GM21423 (cell line): ENCODE data around the gene LRRC8A.
"Not testable (repeated sequence)": the region's sequence is repeated elsewhere in the genome, so short reads cannot be mapped to it uniquely, and the experiment has no call there.

ENCODE experiments used
- ATAC-seq: cut with Tn5 transposase; IDR thresholded peaks from one replicate; pipeline ENCODE4 v1.9.1; 2021; ENCODE audit warnings: mild to moderate bottlenecking, moderate library complexity; ENCODE audit not compliant: unreplicated experiment

Gene LRRC8A

DNA sequence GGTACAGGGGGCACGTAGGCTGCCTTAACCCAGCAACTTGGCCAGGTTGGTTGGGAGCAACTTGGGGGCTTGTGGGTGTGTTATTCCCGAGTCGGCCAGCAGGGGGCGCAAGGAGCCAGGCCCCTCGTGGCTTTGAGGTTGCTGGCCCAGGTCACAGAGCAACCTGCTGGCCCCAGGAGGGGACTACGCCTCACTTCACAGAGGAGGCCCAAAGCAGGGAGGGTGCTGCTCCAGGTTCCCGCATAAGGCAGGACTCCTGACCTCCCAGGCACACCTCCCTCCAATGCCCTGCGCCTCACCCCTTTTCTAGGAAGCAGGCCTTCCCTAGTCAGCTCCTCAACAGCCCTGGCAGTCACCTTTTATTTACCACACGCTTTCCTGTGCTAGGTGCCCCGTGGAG, 18.3 kb upstream of the LRRC8A start:
- peak; percentile 58 for ATAC-seq

DNA sequence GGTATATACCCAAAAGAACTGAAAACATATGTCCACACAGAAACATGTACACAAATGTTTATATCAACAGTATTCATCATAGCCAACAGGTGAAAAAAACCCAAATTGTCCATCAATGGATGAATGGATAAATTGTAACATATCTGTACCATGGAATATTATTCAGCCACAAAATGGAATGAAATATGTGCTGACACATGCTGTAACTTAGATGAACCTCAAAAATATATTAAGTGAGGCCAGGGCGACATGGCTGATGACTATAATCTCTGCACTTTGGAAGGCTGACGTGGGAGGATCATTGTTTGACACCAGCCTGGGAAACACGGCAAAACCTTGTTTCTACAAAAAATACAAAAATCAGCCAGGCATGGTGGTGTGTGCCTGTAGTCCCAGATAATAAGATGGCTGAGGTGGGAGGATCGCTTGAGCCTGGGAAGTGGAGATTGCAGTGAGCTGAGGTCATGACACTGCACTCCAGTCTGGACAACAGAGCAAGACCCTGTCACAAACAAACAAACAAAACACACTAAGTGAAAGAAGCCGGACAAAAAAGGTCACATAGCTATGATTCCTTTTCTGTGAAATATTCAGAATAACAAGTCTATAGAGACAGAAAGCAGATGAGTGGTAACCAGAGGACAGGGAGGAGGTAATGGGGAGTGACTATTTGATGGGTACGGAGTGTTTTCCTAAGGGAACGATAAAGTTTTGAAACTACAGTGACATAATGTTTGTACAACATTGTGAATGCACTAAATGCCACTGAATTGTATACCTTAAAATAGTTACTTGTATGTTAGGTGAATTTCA, 11.6 kb upstream of the LRRC8A start:
- ATAC-seq: no peak

DNA sequence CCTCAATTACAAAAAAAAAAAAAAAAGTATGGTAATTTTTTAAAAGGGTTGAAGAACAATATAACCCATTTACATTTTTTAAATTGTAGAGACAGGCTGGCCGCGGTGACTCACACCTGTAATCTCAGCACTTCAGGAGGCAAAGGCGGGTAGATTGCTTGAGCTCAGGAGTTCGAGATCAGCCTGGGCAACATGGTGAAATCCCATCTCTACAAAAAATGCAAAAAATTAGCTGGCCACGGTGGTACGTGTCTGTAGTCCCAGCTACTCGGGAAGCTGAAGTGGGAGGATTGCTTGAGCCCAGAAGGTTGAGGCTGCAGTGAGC, 11.0 kb upstream of the LRRC8A start:
- not testable (repeated sequence) for ATAC-seq

DNA sequence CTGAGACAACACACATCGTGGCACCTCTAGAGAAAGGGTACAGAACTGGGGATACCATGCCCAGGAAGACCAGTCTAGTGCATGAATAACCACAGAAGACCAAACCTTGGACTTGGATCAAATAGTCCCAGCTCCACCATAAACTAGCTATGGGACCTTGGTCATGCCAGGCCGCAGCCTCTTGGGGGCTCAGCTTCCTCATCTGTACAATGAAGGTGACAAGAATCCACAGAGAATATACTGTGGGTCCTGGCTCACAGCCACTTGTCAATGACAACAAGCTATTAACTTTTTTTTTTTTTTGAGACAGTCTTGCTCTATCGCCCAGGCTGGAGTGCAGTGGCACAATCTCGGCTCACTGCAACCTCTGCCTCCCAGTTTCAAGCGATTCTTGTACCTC, 4.1 kb upstream of the LRRC8A start:
- ATAC-seq: no peak

DNA sequence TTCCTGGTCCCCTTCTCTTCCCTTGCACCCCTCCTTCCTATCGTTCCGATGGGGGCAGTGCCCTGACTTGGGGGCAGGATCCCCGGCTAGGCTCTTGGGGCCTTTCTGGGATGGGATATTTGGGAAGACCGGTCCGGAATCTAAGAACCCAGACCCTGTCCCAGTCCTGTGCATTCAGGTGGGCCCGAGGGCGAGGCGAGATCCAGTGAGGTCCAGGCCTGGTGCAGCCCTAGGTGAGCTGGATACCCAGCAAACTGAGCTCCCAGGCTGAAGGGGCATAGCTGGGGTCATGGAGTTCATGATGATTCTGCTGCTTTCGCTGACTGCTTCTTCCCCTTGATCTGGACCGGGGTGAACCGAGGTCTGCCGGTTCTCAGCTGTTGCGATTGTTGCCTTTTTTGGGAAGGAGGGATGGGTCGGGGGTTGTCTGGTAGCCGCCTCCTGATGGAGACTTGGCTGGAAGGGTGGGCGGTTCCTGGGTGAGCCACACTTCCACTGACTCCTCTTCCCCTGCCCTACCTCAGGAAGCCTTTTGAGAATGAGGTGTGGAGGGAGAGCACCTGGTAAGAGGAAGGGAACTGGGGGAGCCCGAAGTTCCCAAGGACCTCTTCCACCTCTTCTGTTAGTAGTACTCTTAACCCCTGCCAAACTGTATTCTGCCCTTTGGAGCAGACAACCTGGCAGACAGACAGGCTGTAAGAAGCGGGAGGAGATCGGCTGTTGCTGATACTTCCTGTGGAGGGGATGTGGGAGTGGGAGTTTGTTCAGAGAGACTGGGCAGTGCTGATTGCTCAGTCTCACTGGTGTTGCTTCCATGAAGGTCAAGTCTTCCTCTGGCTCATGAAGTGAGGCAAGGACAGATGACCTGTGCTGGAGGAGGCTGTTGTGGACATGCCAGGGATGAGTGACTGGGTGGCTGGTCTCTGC, 1.0 kb downstream of the LRRC8A start:
- no peak for ATAC-seq

DNA sequence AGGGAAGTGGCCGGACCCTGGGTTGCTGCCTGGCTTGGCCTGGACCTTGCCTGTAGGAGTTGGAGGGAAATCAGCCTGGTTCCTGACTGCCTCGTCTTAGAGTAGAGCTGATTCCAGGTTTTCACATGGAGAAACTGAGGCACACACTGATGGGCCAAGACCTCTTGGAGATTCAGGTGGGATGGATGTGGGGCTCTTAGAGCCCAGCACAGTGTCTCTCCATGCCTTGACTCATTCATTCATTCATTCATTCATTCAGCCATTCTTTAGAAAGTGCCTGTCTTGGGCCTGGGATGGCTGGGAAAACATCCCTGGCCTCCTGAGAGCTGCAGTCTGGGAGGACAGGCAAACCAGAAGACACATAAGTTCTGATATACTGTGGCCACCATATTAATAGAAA, 2.2 kb downstream of the LRRC8A start:
- no peak for ATAC-seq

DNA sequence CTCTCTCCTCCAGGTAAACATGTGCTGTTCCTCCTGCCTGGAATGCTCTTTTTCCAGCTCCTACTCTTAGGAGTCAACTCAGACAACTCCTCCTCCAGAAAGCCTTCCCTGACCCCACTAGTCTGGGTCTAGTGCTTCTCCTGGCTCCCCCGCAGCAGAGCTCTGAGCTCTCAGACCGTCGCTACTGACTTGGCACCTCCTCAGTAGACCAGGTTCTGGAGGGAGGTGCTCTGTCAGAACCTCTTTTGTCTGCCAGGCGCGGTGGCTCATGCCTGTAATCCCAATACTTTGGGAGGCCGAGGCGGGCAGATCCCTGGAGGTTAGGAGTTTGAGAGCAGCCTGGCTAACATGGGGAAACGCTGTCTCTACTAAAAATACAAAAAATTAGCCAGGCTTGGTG, 3.4 kb downstream of the LRRC8A start:
- ATAC-seq: no peak

DNA sequence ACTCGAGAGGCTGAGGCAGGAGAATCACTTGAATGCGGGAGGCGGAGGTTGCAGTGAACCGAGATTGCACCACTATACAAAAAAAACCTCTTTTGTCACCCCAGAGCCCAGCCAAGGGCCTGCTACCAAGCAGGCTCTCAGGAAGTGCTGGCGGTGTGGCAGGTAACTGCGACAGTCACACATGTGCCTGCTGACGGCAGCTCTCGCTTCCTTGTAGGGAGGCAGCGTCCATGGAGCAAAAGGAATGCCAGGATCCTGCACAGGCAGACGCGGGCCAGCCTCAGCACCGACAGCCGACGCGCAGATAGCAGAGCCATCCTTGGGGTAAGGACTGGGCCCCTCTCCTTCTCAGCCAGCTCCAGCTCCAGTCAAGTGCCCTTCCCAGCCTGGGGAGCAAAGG, 3.9 kb downstream of the LRRC8A start:
- ATAC-seq: no peak

DNA sequence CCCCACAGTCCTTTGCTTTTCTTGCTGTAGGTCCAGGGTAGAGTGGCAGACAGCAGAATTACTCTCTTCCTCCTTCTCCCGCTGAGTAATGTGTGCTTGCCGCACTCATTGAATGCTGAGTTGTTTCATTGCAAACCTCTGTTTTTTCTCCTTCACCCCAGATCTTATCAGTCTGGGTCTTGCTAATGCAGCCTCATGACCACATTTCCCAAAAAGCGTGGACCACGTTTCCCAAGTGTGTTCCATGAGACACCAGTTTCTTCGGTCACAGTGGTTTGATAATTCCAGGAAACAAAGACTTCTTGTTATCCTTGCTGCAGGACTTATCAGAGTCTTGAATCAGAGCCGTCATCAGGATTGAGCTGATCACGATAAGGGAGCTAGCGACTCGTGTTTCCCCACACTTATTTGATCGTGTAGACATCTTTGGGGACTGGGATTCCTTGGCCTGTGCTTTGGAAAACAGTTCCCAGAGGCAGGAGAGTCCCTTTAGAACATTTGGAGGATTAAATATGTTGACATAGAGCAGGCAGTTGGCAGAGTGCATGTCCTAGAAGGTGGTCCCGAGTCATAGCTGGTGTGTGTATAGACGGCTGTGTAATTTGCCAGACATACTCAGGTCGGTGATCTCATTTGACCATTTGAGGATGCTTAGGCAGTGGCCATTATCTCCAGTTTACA, 4.4 kb downstream of the LRRC8A start:
- ATAC-seq: no peak

DNA sequence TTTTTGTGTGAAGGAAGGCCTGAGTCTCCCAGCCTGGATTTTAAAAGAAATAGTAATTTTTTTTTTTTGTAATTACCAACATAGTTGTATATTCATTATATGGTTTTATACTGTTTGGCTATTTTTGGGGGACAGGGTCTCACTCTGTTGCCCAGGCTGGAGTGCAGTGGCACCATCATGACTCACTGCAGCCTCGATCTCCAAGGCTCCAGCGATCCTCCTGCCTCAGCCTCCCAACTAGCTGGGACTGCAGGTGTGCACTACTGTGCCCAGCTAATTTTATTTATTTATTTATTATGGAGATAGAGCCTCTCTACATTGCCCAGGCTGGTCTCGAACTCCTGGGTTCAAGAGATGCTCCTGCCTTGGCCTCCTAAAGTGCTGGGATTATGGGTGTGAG, 5.1 kb downstream of the LRRC8A start:
- ATAC-seq: no peak

DNA sequence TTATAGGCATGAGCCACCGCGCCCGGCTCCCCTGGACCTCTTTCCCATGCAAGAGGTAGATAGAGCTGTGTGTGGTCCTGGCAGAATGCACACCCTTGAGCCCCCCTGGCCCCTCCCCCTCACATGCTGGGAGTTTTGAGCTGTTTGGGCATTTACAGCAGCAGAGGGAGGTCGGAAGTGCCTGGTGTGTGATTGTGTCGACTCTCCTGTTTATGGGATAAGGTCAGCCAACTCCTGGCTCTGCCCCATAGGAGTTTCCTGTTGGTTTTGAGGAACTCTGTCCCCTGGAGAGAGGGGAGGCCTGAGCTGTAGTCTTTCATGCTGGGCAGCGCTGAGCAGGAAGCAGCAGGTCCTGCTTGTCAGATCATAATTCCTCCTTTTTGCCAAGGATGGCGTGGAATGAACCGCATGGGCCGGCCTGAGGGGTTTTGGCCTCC, 6.0 kb downstream of the LRRC8A start:
- ATAC-seq: no peak

DNA sequence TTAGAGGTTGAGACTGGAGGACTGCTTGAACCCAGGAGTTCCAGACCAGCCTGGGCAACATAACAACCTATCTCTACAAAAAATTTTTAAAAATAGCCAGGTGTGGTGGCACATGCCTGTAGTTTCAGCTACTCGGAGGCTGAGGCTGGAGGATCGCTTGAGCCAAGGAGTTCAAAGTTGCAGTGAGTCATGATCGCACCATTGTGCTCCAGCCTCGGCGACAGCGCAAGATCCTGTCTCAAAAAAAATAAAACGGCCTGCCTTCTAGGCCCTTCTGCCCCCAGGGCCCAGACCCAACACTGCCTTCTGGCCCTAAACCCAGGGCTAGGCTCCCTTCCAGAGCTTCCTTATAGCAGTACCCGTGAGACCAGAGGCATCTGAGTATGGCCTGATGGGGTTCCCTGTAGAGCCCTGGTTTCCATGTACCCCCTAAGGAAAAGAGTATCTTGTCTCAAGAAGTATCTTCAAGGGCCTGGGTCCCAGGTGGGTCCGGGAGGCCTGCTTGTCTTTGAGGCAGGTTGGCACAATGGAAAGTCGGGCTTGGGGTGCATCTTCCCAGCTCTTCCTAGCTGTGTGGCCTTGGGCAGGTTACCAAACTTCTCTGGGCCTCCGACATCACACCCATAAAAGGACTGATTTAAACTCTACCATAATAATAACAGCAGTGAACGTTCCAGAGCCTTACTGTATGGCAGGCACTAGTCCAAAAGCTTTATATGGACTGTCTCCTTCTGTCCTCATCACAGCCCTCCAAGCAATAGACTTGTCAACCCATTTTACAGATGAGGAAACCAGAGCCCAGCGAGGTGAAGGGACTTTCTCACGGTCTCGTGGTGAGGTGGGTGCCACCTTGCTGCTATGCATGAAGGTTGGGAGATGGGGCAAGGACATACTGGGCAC, 9.6 kb downstream of the LRRC8A start:
- no peak for ATAC-seq

DNA sequence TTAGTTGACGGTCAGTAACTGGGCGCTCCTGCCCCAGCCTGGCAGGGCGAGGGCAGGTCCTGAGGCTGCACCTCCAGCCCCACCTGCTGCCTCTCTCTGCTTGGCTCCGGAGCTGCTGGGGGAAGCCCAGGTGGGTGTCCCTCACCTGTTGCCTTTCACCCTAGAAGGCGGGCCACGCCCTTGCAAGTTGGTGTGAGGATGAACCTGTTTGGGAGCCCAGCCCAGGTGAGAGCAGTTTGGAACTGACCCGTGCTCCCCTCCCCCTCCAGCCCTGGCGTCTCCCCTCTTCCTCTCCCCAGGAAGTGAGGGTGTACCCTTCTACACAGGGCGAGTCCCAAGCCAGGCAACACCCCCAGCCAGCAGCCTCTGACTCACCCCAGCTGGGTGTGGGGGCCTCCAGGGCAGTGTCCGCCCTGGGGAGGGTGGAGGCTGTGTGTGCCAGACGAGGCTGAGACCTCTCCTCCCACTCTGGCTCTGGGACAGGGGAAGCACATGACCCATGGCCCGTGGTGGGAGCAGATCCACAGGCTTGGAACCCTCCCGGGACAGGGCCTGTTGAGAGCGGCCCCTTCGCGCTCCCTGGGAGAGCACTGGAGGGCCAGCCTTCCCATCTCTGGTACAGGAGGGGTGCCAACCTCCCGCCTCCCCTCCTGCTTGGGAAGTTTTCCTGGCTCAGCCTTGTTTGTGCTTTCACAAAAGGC, 10.4 kb downstream of the LRRC8A start:
- ATAC-seq: no peak

DNA sequence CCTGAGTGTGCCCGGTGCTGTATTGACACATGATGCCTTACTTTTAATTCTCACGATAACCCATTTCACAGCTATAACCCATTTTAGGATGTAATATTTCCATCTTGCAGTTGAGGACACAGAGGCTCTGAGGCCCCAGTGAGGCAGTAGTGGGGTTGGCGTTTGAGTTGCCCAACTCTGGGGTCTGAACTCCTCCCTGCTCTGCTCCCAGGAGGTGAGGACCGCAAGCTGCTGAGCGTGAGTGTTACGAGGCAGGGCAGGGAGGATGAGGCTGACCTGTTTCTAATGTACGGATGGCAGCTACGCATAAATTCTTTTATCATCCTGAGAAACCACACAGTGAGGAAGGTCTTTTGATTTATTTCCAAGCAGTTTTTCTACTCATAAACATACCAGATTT, 11.4 kb downstream of the LRRC8A start:
- ATAC-seq: no peak

DNA sequence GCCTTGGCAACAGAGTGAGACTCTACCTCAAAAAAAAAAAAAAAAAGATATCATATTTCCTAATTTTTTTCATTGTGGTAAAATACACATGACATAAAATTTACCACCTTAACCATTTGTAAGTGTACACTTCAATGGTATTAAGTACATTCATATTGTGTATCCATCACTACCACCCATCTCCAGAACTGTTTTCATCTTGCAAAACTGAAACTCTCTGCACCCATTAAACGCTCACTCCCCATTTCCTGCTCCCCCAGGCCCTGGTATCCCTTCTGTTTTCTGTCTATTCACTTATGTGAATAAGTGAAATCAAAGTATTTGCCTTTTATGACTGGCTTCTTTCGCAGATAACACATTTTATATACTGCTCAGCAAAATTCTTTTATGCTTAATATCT, 12.8 kb downstream of the LRRC8A start:
- no peak for ATAC-seq

DNA sequence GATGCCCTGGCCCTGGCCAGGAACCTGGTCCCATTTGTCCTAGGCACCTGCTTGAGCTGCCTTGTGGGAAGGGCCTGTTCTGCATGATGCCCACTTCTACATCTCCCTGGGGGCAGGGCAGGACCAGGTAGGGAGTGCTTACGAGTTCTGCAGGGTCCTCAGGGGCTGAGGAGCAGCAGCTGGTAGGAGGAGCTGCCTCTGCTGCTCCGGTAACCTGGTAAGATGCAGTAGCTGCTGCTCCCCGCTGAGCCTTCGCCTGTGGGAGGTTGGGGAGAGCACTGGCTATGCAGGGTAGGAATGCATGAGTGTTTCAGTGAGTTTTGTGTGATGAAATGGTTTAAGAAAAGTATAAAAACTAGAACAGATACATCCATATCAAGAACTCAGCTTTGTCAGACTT, 13.6 kb downstream of the LRRC8A start:
- ATAC-seq: no peak

DNA sequence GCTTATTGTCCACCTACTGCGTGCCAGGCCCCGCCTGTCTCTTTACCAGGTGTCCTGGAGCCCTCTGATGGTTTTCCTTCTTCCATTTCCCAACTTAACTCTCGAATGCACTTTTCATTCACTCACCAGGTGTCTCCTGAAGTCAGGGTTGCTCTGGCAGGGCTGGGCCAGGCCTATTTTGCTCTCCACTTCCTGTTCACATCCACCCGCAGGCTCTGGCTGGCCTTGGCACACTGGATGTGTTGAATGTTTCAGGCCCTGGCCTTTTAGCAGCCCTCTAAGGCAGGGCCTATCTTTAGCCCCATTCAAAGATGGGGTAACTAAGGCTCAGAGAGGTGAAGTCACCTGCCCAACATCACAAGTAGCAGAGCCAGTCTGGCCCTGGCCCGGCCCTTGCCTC, 16.4 kb downstream of the LRRC8A start:
- ATAC-seq: no peak

DNA sequence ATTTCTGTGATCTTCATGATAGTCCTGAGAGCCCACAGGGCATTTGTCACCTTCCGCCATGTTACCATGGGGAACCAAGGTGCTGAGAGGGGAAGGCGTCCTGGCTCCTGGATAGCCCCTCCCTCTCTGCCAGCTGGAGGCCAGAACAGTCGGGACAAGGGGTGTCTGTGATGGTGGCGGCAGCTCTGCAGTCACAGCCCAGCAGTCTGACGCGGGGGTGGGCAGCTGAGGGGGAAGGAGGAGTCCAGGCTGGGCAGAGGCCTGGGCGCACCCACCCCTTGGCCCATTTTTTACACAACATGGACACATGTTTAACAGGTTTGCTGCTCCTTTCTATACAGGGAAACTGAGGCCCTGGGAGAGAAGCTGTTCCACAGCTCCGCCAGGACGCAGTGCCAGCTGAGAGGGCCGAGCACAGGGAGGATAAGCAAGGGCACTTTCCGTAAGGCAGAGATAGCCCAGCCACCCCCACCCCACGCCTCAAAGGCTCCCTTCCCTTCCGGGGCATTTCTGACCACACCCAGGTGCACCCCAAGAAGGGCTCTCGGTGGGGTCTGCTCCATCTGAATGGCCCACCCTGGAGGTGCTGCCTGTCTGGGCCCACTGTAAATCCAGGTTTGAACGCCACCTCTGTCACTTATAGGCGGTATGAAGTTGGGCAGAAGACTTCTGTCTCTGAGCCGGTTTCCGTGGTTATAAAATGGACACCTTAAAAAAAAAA, 17.1 kb downstream of the LRRC8A start:
- no peak for ATAC-seq

DNA sequence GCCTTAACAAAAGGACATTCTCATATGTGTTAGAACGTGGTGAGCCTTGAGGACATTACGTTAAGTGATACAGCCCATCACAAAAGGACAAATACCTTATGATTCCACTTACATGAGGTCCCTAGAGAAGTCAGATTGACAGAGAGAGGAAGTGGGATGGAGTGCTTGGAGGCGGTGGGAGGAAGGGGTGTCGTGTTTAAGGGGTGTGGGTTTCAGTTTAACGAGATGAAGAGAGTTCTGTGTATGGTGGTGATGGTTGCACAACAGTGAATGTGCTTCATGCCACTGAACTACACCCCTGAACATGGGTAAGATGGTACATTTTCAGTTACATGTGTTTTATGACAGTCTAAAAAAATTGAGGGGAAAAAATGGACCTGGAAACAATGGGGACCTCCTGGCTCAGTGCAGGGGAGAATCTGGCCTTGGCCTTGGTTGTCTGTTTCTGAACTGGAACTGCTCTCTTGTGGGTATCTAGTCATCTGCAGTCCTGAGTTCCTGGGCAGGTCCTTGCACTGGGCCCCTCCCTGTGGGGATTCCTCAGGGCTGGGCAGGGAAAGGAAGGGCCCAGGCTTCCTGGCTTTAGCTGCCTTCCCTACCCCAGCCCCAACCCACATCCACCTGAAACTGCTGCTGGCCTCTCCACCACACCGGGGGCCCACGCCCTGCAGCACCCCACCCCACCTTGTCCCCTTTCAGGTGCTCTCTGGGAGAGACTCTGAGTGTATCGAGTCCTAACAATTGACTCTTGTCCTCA, 17.8 kb downstream of the LRRC8A start:
- no peak for ATAC-seq
